SK-N-MC (cell line): Measurements from ENCODE around the gene AUTS2.

Experiments used
- EZH2 ChIP-seq: fragments of 200-600 bp; sonication (generic); IDR thresholded peaks from one replicate; pipeline ENCODE4 v1.6.1; 2017; ENCODE audit warnings: antibody characterized with exemption
- FOXP2 ChIP-seq: optimal IDR thresholded peaks from 2 replicates; pipeline ENCODE3; 2011; ENCODE audit warnings: mild to moderate bottlenecking, moderate library complexity; ENCODE audit not compliant: insufficient read depth; ENCODE audit errors: extremely low read length, control extremely low read depth
- POLR2AphosphoS5 ChIP-seq: IDR thresholded peaks from 2 replicates; pipeline ENCODE4 v1.6.1; 2012; ENCODE audit warnings: mild to moderate bottlenecking, low read depth, low read length, borderline replicate concordance

- TF ChIP-seq EZH2 = no peak
- TF ChIP-seq POLR2AphosphoS5 = no peak
- no peak for TF ChIP-seq FOXP2
These were observed 177.0 kb downstream of the AUTS2 start for GRCh38 chr7:69775231-69775771.
